Keratinocyte (primary cell): Measurements from ENCODE around the gene CDR2L. TPM values are rescaled to one million over a fixed set of nuclear protein-coding genes. Genes with fewer than 3 reads are reported as not detected.
"Not testable (repeated sequence)": the region's sequence is repeated elsewhere in the genome, so short reads cannot be mapped to it uniquely, and the experiment has no call there.

ENCODE experiments used
- DNase-seq: peaks from one replicate; pipeline ENCODE4 v3.0.0-alpha.2; 2011; ENCODE audit warnings: low read depth, missing footprints, low spot score
- FAIRE-seq: peaks from 2 replicates; lab custom pipeline; 2011; peaks lifted over from hg19 to GRCh38; lab: Jason Lieb, UNC
- H2AFZ ChIP-seq: 2 replicates; pipeline ENCODE4 v1.6.0; 2012; ENCODE audit warnings: low read length, control low read depth, inconsistent platforms; ENCODE audit not compliant: control insufficient read depth
- H3K27ac ChIP-seq: 2 replicates; pipeline ENCODE4 v1.5.1; 2011; ENCODE audit warnings: low read length; ENCODE audit not compliant: control insufficient read depth, insufficient read depth
- H3K27me3 ChIP-seq: 3 replicates; pipeline ENCODE4 v1.6.0; 2011; ENCODE audit warnings: low read length; ENCODE audit not compliant: control insufficient read depth, insufficient read depth; ENCODE audit errors: extremely low read depth
- H3K36me3 ChIP-seq, 2 experiments: 2 replicates in 1 of 2; 3 replicates in 1 of 2; pipeline ENCODE4 v1.5.1; 2011; ENCODE audit warnings: low read length in 2 of 2, mild to moderate bottlenecking in 1 of 2; ENCODE audit not compliant: control insufficient read depth in 2 of 2, insufficient read depth in 2 of 2; ENCODE audit errors: extremely low read depth in 1 of 2
- H3K4me1 ChIP-seq: 3 replicates; pipeline ENCODE4 v1.5.1; 2011; ENCODE audit warnings: low read length; ENCODE audit not compliant: control insufficient read depth, insufficient read depth; ENCODE audit errors: extremely low read depth
- H3K4me2 ChIP-seq: 3 replicates; pipeline ENCODE4 v1.6.0; 2011; ENCODE audit warnings: low read depth, low read length; ENCODE audit not compliant: control insufficient read depth, insufficient read depth; ENCODE audit errors: extremely low read depth
- H3K4me3 ChIP-seq, 3 experiments: fragments of 200-600 bp in 1 of 3; sonication (generic) in 1 of 3; 2 replicates in 2 of 3; 3 replicates in 1 of 3; pipeline ENCODE4 v1.5.1; 2011 to 2016; ENCODE audit warnings: low read length in 3 of 3, mild to moderate bottlenecking in 3 of 3, control low read depth in 2 of 3, inconsistent platforms in 1 of 3, low read depth in 1 of 3, mixed read lengths in 1 of 3, mixed run types in 1 of 3, moderate library complexity in 1 of 3; ENCODE audit not compliant: control insufficient read depth in 2 of 3, insufficient read depth in 2 of 3; ENCODE audit errors: extremely low read depth in 1 of 3
- H3K79me2 ChIP-seq: 2 replicates; pipeline ENCODE4 v1.6.0; 2012; ENCODE audit warnings: low read length; ENCODE audit not compliant: control insufficient read depth, insufficient read depth
- H3K9ac ChIP-seq: 3 replicates; pipeline ENCODE4 v1.6.0; 2011; ENCODE audit warnings: low read length; ENCODE audit not compliant: control insufficient read depth, insufficient read depth; ENCODE audit errors: extremely low read depth
- H3K9me1 ChIP-seq: 3 replicates; pipeline ENCODE4 v1.6.0; 2011; ENCODE audit warnings: low read length; ENCODE audit not compliant: control insufficient read depth, insufficient read depth; ENCODE audit errors: extremely low read depth
- H3K9me3 ChIP-seq: 2 replicates; pipeline ENCODE4 v1.5.1; 2012; ENCODE audit warnings: low read depth, low read length; ENCODE audit not compliant: control insufficient read depth
- H4K20me1 ChIP-seq: 3 replicates; pipeline ENCODE4 v1.6.0; 2011; ENCODE audit warnings: low read length; ENCODE audit not compliant: control insufficient read depth, insufficient read depth; ENCODE audit errors: extremely low read depth
- CTCF ChIP-seq, 3 experiments: IDR thresholded peaks in 1 of 3; conservative IDR thresholded peaks in 1 of 3; optimal IDR thresholded peaks in 1 of 3; 2 replicates in 2 of 3; 3 replicates in 1 of 3; pipeline versions ENCODE3 to v1.5.1; 2011; ENCODE audit warnings: low read length in 3 of 3, mild to moderate bottlenecking in 3 of 3, moderate library complexity in 2 of 3, control low read depth in 1 of 3, inconsistent platforms in 1 of 3; ENCODE audit not compliant: insufficient read depth in 2 of 3; ENCODE audit errors: extremely low read depth in 1 of 3
- EZH2 ChIP-seq: IDR thresholded peaks from one replicate; pipeline ENCODE4 v1.6.1; 2012; ENCODE audit warnings: inconsistent platforms, mild to moderate bottlenecking, low read length, moderate library complexity
- dilution Hi-C: fragments of 300-500 bp; cut with MboI; formaldehyde crosslinking; loops from one replicate; pipeline ENCODE4 v1.7.0; 2020; ENCODE audit warnings: low sequenced_read_pairs; ENCODE audit not compliant: extremely low pct_ligation_motif_present
- polyA plus RNA-seq, 5 experiments: library from polyadenylated mRNA; depleted of rRNA in 3 of 5; stranded (reverse) in 3 of 5; stranded (forward) in 1 of 5; unstranded in 1 of 5; fragments of >200 nt; gene quantifications; 1 replicate in 1 of 5; 2 replicates in 3 of 5; 3 replicates in 1 of 5; pipeline versions ENCODE4 v1.2.1 to v1.2.3, GENCODE V29; 2011 to 2012; ENCODE audit warnings: missing spikeins in 2 of 5, low read depth in 1 of 5, low replicate concordance in 1 of 5

CDR2L gene
- polyA plus RNA-seq, 1 donor (not counting 4 experiments of a cell fraction or from before 2014, with no cell fraction given) = 7.1 TPM

GRCh38 chr17:74964988-74965622 is 22.3 kb upstream of the CDR2L start:
- Histone ChIP-seq H3K4me2 (no peak overlapping the region), H3K9ac (no peak overlapping the region), H3K79me2 (no peaks in the 10 kb centered on the region), H3K9me1 (no peaks in the 10 kb centered on the region), H3K27ac (no peak overlapping the region), H3K9me3 (no peaks in the 10 kb centered on the region), H3K4me3 (no peak overlapping the region), H3K36me3 (no peaks in the 10 kb centered on the region), H2AFZ (no peak overlapping the region), H3K4me1 (peaks cover 17% of the 10 kb centered on the region), H4K20me1 (no peaks in the 10 kb centered on the region), H3K27me3 (no peaks in the 10 kb centered on the region)
- FAIRE-seq (peak; percentile 17), DNase-seq (no peak)
- TF ChIP-seq EZH2 (no peak), CTCF (optimal IDR thresholded peaks at IDR 0.05 in 1 of 3, IDR thresholded peaks at IDR 0.05 in 1 of 3, conservative IDR thresholded peaks at IDR 0.05 in 1 of 3; ENCODE audit: extremely low read depth in 1 of 3, insufficient read depth in 2 of 3, low read length in 3 of 3) (no peak)
- dilution Hi-C loops = no loop called here

GRCh38 chr17:74968361-74968780 is 19.1 kb upstream of the CDR2L start:
- Histone ChIP-seq H3K27me3 (peaks cover 26% of the 10 kb centered on the region), H3K27ac (no peak overlapping the region), H3K79me2 (no peaks in the 10 kb centered on the region), H3K4me1 (peaks cover 14% of the 10 kb centered on the region), H3K9me3 (no peaks in the 10 kb centered on the region), H3K9me1 (no peaks in the 10 kb centered on the region), H3K4me3 (no peak overlapping the region), H3K36me3 (no peaks in the 10 kb centered on the region), H3K4me2 (no peak overlapping the region), H2AFZ (no peak overlapping the region), H3K9ac (no peak overlapping the region), H4K20me1 (no peaks in the 10 kb centered on the region)
- TF ChIP-seq CTCF (optimal IDR thresholded peaks at IDR 0.05 in 1 of 3, IDR thresholded peaks at IDR 0.05 in 1 of 3, conservative IDR thresholded peaks at IDR 0.05 in 1 of 3; ENCODE audit: extremely low read depth in 1 of 3, insufficient read depth in 2 of 3, low read length in 3 of 3) (no peak), EZH2 (no peak)
- DNase-seq = no peak
- FAIRE-seq = no peak
- dilution Hi-C loops = no loop called here

GRCh38 chr17:74969501-74969900 is 17.9 kb upstream of the CDR2L start:
- H3K79me2 ChIP-seq, H3K9ac ChIP-seq, dilution Hi-C loops, H3K9me1 ChIP-seq, H3K4me3 ChIP-seq, FAIRE-seq, H3K9me3 ChIP-seq, H3K4me2 ChIP-seq, H4K20me1 ChIP-seq, H3K36me3 ChIP-seq, H2AFZ ChIP-seq, H3K27ac ChIP-seq, DNase-seq: not testable (repeated sequence)
- H3K4me1 ChIP-seq = peaks cover 14% of the 10 kb centered on the region
- peaks cover 30% of the 10 kb centered on the region for H3K27me3 ChIP-seq
